HG03025 (cell line): ENCODE measurements around the gene SRMS.
"Not testable (repeated sequence)": the region's sequence is repeated elsewhere in the genome, so short reads cannot be mapped to it uniquely, and the experiment has no call there.

ENCODE experiments used
- ATAC-seq: cut with Tn5 transposase; IDR thresholded peaks from one replicate; pipeline ENCODE4 v1.9.1; 2021; ENCODE audit warnings: mild to moderate bottlenecking, moderate library complexity; ENCODE audit not compliant: unreplicated experiment, low FRiP score

The SRMS gene

GRCh38 chr20:63566395-63567135 lies 19.0 kb upstream of the SRMS start:
- no peak for ATAC-seq

GRCh38 chr20:63565699-63566335 lies 18.3 kb upstream of the SRMS start:
- ATAC-seq, result no peak

GRCh38 chr20:63565021-63565698 lies 17.6 kb upstream of the SRMS start:
- ATAC-seq, result no peak

- ATAC-seq, result no peak
These were observed 16.7 kb upstream of the SRMS start for GRCh38 chr20:63564036-63564810.

- ATAC-seq, result no peak
These were observed 15.8 kb upstream of the SRMS start for GRCh38 chr20:63563225-63563935.

GRCh38 chr20:63562461-63563224 lies 15.1 kb upstream of the SRMS start:
- no peak for ATAC-seq

- ATAC-seq, result no peak
These were observed 14.3 kb upstream of the SRMS start for GRCh38 chr20:63561624-63562396.

- ATAC-seq, result no peak
These were observed 13.5 kb upstream of the SRMS start for GRCh38 chr20:63560856-63561609.

GRCh38 chr20:63560333-63560805 lies 12.8 kb upstream of the SRMS start:
- no peak for ATAC-seq

GRCh38 chr20:63559485-63560332 lies 12.2 kb upstream of the SRMS start:
- ATAC-seq, result not testable (repeated sequence)

GRCh38 chr20:63558804-63559484 lies 11.4 kb upstream of the SRMS start:
- no peak for ATAC-seq

GRCh38 chr20:63557481-63557891 lies 9.9 kb upstream of the SRMS start:
- ATAC-seq, result no peak

GRCh38 chr20:63556873-63557478 lies 9.4 kb upstream of the SRMS start:
- ATAC-seq, result no peak

GRCh38 chr20:63555661-63556381 lies 8.3 kb upstream of the SRMS start:
- no peak for ATAC-seq
